ENCODE results near the gene GSTM4. TPM values are rescaled to one million over a fixed set of nuclear protein-coding genes. Genes with fewer than 3 reads are reported as not detected.
A peak's percentile ranks its signal among the peaks of the same experiment; 100 is the strongest.

The GSTM4 gene
- total RNA-seq, 1 donor from 2014 or later = 22.6 TPM

DNA sequence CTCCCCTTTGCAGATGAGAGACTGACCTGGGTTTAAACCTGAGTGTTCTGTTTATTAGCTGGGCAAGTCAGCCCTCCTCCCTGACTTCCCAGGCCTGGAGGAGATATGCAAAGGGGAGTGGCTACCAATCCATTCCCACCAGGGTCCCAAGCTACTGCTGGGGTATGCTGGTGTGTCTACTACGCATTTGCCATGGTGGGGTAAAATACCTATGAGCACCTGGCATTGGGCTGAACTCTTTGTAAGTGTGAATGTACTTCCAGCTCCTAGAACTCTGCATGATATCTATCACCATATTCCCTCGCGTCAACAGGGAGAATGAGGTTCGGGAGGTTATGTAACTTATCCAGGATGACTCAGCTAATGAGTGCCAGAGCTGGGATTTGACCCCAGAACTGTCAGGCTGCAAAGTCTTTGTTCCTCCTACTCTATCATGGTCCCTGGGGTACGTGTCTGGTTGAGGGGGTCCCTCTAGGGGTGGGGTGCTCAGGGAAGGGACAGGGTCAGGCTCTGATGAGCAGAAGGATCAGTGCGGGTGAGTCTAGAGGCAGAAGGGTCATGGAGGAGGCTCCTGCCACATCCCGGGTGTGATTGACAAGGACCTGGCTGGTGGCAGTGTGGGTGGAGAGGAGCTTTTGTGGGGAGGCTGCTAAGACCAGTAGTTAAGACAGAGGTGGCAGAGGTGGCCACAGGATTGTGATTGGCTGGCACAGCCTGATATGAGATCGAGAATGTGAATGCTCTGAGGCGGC is 19.5 kb upstream of the GSTM4 start:
- no peak for DNase-seq (ENCODE audit: low spot score)

DNA sequence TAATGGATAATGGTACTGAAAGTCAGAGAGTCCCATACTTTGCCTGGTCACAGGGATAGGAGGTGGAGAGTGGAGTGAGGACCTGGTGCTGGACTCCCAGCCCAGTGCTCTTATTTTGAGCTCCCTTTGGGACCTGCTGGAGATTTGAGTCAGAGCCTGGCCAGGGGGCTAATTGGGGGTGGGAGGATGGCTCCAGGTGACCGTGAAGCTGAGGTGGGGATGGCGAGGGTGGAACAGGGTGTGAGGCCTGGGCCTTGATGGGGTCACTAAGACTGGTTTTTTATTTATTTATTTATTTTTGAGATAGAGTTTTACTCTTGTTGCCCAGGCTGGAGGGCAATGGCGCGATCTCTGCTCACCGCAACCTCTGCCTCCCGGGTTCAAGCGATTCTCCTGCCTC is 18.5 kb upstream of the GSTM4 start:
- peak; percentile 39 for DNase-seq (ENCODE audit: low spot score)

DNA sequence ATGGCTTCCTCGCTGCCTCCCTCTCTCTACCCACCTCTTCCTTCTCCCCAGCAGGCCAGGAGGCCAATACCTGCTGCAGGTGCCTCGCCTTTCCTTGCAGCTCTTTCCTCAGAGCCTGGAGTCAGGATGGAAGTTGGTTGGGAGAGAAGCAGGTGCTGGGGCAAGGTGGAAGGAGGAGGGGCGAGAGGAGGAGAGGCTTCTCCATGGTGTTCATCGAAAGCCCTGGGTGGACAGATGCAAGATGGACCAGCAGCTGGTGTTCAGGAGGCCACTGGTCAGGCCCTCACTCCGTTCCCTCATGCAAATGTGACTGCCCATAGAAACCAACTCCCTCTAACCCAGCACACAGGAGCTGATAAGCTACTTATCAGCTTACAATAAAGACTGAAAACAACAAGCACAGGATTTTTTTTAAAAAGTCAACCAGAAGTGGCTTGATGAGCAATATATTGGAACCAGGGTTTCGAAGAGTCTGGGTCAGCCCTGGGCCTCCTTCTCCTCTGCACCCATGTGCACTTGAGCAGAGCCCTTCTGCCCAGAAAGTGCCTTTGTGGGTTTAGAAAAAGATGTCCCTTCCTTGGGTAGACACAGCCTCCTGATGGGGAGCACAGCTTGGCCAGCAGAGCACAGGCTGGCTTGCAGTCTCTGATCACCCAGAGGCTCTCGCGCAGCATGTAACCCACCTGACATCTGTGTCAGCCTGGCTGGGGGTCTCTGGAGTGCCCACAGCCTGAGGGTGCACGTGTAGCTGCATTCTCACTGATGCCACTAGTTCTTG is 16.6 kb upstream of the GSTM4 start:
- peak; percentile 67 for DNase-seq (ENCODE audit: low spot score)

DNA sequence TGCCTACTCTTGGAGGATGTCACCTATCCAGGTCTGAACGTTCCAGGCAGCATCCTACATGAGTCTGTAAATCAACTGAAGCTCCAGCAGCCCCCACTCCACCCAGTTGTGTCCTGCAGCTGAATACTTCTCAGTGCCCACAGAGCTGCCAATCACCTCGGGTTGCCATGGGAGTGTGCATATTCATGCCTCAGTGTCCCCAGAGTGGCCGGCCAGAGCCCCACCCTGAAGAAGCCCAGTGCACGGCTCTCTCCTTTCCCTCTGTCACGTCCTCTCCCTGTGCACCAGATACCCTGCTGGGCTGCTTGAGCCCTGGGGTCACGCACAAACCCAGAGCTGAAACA is 16.1 kb upstream of the GSTM4 start:
- DNase-seq (ENCODE audit: low spot score) = peak; percentile 84

DNA sequence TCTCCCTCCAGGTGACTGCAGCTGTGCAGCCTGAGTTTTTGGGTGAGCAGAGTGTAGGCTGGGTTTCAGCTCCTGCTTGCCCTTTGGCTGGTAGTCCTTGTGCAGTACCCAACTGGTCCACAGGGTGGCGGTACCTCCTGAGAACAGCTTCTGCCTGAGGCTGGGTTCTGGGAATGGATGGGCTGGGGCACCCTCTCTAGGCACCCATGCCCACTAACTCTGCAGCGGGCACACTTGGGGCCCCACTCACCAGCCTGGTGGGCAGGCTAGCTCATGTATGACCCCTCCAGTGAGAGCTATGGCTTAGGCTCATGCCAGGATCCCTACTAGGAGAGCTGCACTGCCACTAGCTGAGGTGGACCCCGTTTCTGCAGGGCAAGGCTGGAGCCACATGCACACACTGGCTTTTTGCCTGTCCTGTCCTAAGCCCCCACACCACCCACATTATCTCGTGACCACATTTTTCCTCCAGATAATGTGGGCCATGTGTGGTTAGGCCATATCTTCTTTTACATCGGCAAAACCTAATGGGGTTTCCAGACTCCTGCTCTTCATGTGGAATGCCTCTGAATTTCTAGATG is 15.5 kb upstream of the GSTM4 start:
- DNase-seq (ENCODE audit: low spot score) = peak; percentile 89

DNA sequence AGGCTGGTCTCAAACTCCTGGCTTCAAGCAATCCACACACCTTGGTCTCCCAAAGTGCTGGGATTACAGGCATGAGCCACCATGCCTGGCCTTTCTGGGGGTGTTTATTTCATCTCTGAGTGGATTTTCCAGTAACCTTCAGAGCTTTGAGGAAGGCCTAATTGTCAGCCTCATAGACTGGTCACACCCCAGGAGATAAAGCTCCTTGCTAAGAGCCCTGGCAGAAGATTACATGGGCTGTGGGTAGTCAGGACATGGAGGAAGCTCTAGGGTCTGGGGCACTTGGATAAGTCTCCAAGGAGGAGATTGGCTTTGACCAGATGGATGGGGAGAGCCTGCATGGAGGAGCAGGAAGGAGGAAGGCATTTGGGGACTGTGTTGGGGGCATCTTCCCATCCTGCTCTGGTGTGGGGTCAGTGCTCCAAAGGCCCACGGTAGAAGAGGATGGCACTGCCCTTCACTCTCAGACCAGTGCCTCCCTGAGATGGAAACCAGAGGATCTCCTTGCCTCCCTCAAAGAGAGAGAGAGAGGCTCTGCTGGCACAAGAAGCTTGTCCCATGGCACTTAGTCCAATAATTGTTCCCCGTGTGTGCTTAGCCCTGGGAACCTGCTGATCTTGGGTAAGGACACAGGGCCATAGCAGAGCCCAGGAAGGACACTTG is 14.7 kb upstream of the GSTM4 start:
- no peak for DNase-seq (ENCODE audit: low spot score)

DNA sequence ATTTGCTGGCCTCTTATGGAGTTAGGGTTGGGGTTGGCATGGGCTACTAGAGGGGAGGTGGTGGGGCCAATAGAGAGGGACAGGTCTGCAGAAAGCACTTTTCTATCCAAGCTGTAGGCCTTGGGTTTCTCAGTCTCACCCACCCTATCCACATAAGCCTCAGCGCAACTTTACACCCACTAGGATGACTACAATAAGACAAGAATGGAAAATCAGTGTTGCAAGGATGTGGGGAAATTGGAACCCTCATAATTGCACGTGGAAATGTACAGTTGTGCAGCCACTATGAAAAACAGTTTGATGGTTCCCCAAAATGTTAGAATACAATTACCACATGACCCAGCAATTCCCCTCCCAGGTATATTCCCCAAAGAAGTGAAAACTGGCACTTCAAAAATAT is 14.0 kb upstream of the GSTM4 start:
- DNase-seq (ENCODE audit: low spot score) = no peak

DNA sequence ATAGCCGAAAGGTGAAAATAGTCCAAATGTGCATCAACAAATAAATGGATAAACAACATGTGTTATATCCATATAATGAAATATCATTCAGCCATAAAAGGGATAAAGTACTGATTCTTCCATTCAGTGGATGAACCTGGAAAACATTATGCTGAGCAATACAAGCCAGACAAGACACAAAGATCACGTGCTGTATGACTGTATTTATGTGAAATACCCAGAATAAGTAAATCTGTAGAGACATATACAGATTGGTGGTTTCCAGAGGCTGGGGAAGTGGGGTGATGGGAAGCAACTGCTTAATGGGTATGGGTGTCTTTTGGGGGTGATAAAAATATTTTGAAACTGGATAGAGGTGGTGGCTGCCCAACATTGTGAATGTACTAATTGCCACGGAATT is 13.3 kb upstream of the GSTM4 start:
- DNase-seq (ENCODE audit: low spot score) = no peak

DNA sequence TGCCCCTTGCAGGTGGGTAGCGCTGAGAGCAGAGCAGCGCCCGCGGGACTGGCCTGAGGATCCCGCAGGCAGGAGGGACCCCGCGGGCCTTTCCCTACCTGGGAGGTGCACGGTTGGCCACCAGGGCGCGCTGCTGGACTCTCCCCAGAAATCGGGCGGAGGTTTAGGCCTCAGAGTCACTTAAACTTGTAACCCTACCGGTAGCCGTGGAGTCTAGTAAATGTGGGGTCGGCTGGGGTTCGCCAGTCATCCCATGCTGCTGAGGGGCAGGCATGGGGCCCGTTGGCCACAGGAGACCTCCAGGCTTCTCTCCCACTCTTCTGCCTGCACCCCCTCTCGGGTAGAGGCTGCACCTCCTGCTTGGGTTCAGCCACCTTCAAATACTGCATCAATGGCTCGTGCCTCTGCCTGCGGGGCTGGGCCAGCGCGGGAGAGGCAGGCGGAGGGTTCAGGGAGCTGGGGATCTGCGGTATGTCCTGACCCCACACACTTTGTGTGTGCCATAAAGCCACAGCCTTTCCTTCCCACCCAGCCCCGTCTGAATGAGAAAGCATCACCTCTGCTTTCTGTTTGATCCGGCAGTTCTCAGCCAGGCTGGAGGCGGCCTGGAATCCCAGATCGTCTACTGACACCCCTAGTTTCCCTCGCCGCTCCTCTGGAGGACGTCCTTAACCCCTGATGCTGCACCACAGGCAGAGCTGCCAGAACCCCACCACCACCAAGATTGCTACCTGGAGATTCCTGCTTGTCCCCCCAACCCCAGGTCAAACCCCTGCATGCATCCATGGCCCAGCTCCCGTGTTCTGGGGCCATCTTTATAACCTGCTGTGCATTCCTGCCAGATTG is 12.3 kb upstream of the GSTM4 start:
- DNase-seq (ENCODE audit: low spot score) = peak; percentile 94

DNA sequence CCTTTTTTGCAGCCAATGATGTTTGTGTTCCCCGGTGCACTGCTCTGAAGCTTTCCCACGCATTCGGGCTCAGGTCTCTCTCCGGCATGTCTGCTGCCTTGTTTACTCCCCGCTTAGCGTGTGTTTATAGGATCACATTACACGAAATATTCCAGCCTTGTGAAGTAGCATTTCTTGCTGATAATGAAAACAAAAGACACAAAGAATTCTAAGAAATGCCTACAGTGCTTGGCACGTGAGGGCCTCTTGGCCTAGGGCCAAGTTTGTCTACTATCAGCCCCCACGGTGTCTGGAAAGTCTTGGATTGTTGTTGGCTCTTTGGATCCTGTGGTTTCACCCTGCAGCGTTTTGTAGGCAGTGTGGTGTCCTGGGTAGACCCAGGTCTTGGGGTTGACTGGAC is 11.2 kb upstream of the GSTM4 start:
- DNase-seq (ENCODE audit: low spot score) = no peak

DNA sequence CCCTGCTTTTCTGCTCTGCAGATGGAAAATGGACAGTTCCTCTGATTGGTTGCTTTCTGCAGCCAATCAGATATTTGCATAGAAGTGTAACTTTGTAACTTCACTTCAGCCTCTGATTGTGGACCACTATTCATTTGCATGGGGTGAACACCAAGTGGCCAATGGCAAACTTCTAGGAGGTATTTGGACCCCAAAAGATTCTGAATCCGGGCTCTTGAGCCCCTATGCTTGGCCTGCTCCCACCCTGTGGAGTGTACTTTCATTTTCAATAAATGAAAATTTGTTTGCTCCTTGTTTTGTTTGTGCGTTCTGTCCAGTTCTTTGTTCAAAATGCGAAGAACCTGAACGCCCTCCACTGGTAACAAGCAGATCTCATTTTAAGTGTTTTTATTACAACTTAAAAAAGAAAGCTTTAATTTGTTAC is 6.4 kb upstream of the GSTM4 start:
- DNase-seq (ENCODE audit: low spot score) = no peak

DNA sequence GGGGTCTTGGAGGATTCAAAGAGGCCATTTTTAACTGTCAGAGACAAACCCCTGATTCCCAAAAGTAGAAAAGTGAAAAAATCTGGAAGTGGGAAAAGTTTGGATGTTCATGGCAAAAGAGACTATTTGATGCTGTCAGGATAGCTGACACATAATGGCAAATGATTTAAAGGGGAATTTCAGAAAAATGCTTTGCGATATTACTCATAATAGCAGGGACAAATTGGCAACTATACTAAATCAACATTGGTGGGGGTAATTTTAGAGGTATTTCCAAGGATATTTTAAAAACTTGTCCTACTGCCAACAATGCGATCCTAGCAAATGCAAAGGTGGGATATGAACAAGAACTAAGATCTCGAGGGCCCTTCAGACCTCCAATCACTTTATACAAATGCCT is 5.3 kb upstream of the GSTM4 start:
- no peak for DNase-seq (ENCODE audit: low spot score)

DNA sequence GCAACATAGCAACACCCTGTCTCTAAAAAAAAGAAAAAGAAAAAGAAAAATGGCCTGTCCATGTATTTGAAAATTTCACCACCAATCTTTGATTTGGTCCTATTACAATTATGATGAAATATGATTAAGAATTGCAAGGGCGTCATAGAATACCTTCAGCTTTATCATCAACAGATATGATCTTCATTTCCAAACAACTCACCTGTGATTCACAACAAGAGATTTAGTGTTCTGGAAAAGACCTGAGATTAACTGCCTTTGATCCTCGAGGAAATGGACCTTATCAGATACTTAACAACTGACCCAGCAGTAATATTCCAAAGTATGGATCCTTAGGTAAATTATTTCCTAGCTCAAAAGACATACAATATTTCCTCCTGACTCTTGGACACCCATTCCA is 3.5 kb upstream of the GSTM4 start:
- DNase-seq (ENCODE audit: low spot score) = no peak

DNA sequence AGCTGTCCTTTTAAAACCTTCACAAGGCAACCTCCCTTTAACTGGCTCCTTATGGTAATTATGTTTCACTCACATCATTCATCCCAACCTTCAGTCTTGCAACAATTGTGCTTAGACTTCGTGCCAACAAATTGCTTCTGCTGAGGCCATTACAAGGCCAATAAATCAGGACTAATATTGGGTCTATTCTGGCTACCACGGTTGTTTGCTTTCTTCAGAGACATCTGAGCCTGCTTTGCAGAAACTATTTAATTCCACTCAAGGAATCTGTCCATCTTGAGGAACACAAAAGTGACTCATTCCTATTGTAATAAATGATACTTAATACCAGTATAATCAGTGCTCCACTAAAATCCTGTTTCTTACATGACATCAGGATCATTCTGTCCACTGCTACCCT is 2.6 kb upstream of the GSTM4 start:
- no peak for DNase-seq (ENCODE audit: low spot score)

DNA sequence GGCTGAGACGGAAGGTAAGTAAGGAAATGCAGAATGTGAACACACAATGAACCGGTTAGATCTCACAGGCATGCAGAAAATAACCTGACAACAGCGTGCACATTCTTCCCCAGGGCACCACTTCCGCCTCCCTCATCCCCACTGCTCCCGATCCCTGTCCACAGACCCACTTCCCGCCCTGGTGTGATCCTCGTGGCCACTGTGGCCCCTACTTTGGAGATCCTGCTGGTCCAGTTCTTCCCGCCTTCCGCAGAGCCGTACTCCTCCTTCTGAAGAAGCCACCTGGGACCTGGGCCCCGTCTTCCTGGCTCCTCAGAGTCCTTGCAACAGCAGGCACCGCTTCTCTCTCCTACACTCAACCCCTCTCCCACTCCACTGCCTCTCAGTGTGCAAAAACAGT is 1.4 kb upstream of the GSTM4 start:
- DNase-seq (ENCODE audit: low spot score) = no peak

DNA sequence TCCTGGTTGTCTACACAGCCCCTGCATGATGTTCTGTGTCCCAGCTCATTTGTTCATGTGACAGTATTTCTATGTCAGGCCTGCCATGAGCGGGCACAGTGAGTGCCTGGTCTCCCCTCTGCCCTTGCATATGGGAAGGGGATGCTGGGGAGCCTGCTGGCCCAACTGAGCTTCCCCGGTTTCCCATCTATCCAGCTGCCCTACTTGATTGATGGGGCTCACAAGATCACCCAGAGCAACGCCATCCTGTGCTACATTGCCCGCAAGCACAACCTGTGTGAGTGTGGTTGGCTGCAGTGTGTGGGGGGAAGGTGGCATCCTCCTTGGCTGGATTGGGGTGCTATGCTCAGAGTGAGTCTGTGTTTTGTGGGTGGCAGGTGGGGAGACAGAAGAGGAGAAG is 1.5 kb downstream of the GSTM4 start:
- DNase-seq (ENCODE audit: low spot score) = no peak

DNA sequence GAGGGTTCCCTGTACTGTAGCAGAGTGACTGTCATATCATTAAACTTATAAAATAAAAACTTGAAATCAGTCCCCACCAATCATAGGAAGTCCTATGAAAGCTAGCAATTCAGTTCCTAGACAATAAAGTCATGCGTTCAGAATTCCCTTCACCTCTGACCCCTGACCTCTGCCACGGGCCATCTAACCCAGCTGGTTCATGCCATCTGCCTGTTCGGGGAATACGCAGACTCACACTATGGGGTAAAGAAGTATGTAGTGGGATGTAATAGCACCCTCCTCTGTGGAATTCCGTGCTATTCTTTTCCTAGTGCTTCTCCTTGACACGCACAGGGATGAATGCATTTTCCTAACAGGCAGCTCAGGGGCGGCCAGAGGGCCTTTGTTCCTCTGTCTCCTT is 2.1 kb downstream of the GSTM4 start:
- DNase-seq (ENCODE audit: low spot score) = no peak

DNA sequence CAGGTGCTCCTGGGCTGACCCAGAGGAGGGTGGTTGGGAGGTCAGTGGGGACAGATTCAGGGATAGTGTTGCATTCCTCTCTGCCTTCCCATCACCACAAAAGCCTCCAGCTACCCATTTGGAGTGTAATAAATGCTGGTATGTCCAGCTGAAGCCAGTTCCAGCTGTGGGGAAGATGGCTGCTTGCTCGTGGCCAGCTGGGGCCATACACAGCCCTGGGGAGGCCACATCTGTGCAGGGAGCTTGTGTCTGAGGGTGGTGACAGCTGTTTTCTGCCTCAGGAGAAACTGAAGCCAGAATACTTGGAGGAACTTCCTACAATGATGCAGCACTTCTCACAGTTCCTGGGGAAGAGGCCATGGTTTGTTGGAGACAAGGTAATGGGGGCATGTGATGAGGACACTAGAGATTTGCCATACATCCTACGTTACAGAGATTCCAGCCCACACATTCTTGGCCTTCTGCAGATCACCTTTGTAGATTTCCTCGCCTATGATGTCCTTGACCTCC is 2.7 kb downstream of the GSTM4 start:
- no peak for DNase-seq (ENCODE audit: low spot score)

DNA sequence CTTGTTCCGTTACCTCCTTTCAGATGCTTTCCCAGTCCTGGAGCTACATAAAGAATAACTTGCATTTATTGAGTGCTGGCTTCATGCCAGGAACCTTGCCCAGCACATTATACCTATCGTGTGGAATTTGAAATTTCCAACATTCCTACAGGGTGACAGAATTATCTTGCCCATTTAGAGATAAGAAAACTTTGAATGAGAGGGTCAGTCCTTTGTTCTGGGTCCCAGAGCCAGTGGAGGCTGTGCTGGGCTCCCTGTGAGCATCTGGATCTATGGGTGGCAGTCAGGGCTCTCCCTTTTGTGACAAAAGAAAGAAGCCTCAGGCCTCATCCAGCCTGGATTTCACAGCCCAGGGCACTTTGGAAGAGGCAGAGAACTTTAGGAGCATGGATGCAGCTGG is 3.2 kb downstream of the GSTM4 start:
- no peak for DNase-seq (ENCODE audit: low spot score)

DNA sequence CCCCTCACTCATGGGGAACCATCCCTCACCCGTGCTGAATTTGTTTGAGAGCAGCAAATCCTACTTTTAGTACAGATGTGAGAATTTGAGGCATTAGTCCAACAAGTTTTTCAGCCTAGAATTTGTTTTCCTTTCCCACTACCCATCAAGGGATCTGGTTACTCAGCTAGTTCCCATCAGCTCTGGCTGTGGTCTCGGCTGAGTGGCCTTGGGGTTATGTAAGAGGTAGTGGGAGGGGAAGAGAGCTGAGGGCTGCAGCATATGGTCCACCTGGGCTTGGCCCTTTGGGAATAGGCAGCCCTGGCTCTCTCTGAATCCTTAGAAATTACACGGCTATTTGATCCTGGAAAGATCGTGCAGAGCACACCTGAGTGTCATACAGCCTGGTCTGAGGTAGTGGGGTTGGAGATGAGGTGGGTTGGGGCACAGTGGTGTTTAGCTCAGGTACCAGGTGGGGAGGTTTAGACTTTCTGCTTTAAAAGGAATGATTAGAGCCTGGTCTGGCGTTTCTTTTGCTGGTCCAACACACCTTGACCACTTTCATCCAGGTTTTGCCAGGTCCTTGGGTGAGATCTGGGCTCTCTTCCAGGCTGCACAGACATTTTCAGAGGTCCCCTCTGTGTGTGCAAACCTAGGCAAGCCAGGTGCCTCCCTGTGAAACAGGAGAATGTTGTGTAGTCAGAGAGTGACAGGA is 4.2 kb downstream of the GSTM4 start:
- no peak for DNase-seq (ENCODE audit: low spot score)

Measured in mesenteric fat pad (tissue), 1 donor.